ENCODE data around the gene SMYD3. TPM values are rescaled to one million over a fixed set of nuclear protein-coding genes. Genes with fewer than 3 reads are reported as not detected.

The SMYD3 gene
- total RNA-seq, 5 donors from 2014 or later (not counting 1 experiment from before 2014, with no cell fraction given): 17.7 to 37.8 (median 21.9) TPM

GRCh38 chr1:246041360-246041759 is 465.7 kb downstream of the SMYD3 start:
- H3K27ac ChIP-seq (ENCODE audit: low read length): no peak overlapping the region

GRCh38 chr1:246040200-246040890 is 466.7 kb downstream of the SMYD3 start:
- WGBS (ENCODE audit: insufficient coverage): 92% methylated on average over 8 of the region's 15 CpGs
- H3K27ac Mint-ChIP-seq: no peak overlapping the region

More at GRCh38 chr1:246041360-246041759, 465.7 kb downstream of the SMYD3 start:
- CTCF ChIA-PET: no interaction called here
- POLR2A ChIA-PET: interaction anchor here in 1 of 2 donors (0.5 kb wide), 1 partner anchor 49 kb away, joined by 4 read pairs; no protein-coding TSS in a partner anchor
- ATAC-seq (replicated peaks in 1 of 4) (no peak), DNase-seq (no peak)
- Mint-ChIP-seq H3K4me3 (no peak overlapping the region), H3K27me3 (no peaks in the 10 kb centered on the region), H3K9me3 (no peaks in the 10 kb centered on the region), H3K36me3 (peaks cover 21% of the 10 kb centered on the region), H3K4me1 (no peaks in the 10 kb centered on the region), H3K27ac (no peak overlapping the region)
- H3K9me3 ChIP-seq: no peaks in the 10 kb centered on the region
- no CpG with 5 or more reads among the region's 5 CpGs for WGBS (ENCODE audit: insufficient coverage)
- H3K4me3 ChIP-seq (ENCODE audit: control insufficient read depth in 1 of 2, extremely low read depth in 1 of 2, low read length in 1 of 2): no peak overlapping the region
- no peaks in the 10 kb centered on the region for H3K4me1 ChIP-seq (ENCODE audit: control insufficient read depth in 1 of 2, extremely low read depth in 1 of 2, insufficient read depth in 2 of 2, low read length in 2 of 2)
- H3K27me3 ChIP-seq (replicated peaks in 1 of 2; ENCODE audit: control insufficient read depth in 2 of 2, extremely low read depth in 1 of 2, insufficient read depth in 2 of 2, low read length in 1 of 2): no peaks in the 10 kb centered on the region
- H3K36me3 ChIP-seq (ENCODE audit: control insufficient read depth in 2 of 2, extremely low read depth in 1 of 2, insufficient read depth in 1 of 2, low read length in 1 of 2): no peaks in the 10 kb centered on the region

GRCh38 chr1:246039584-246039983 is 467.5 kb downstream of the SMYD3 start:
- no peaks in the 10 kb centered on the region for H3K27me3 ChIP-seq (replicated peaks in 1 of 2; ENCODE audit: control insufficient read depth in 2 of 2, extremely low read depth in 1 of 2, insufficient read depth in 2 of 2, low read length in 1 of 2)
- Mint-ChIP-seq H3K36me3 (peaks cover 19% of the 10 kb centered on the region), H3K4me3 (no peak overlapping the region), H3K27ac (no peak overlapping the region), H3K9me3 (no peaks in the 10 kb centered on the region), H3K4me1 (no peaks in the 10 kb centered on the region), H3K27me3 (no peaks in the 10 kb centered on the region)
- no peaks in the 10 kb centered on the region for H3K4me1 ChIP-seq (ENCODE audit: control insufficient read depth in 1 of 2, extremely low read depth in 1 of 2, insufficient read depth in 2 of 2, low read length in 2 of 2)
- no peak overlapping the region for H3K27ac ChIP-seq (ENCODE audit: low read length)
- ATAC-seq (replicated peaks in 1 of 4): no peak
- DNase-seq: no peak
- 100% methylated on average over 1 of the region's 6 CpGs for WGBS (ENCODE audit: insufficient coverage)
- POLR2A ChIA-PET: no interaction called here
- H3K4me3 ChIP-seq (ENCODE audit: control insufficient read depth in 1 of 2, extremely low read depth in 1 of 2, low read length in 1 of 2): no peak overlapping the region
- no peaks in the 10 kb centered on the region for H3K9me3 ChIP-seq
- H3K36me3 ChIP-seq (ENCODE audit: control insufficient read depth in 2 of 2, extremely low read depth in 1 of 2, insufficient read depth in 1 of 2, low read length in 1 of 2): no peaks in the 10 kb centered on the region
- CTCF ChIA-PET: interaction anchor here in 1 of 2 donors (0.5 kb wide), 1 partner anchor 11 kb away, joined by 3 read pairs; no protein-coding TSS in a partner anchor

More at GRCh38 chr1:246040200-246040890, 466.7 kb downstream of the SMYD3 start:
- H3K4me1 Mint-ChIP-seq: no peaks in the 10 kb centered on the region
- Histone ChIP-seq H3K4me1 (ENCODE audit: control insufficient read depth in 1 of 2, extremely low read depth in 1 of 2, insufficient read depth in 2 of 2, low read length in 2 of 2) (no peaks in the 10 kb centered on the region), H3K36me3 (ENCODE audit: control insufficient read depth in 2 of 2, extremely low read depth in 1 of 2, insufficient read depth in 1 of 2, low read length in 1 of 2) (no peaks in the 10 kb centered on the region), H3K27ac (ENCODE audit: low read length) (no peak overlapping the region), H3K27me3 (replicated peaks in 1 of 2; ENCODE audit: control insufficient read depth in 2 of 2, extremely low read depth in 1 of 2, insufficient read depth in 2 of 2, low read length in 1 of 2) (no peaks in the 10 kb centered on the region), H3K4me3 (ENCODE audit: control insufficient read depth in 1 of 2, extremely low read depth in 1 of 2, low read length in 1 of 2) (no peak overlapping the region), H3K9me3 (no peaks in the 10 kb centered on the region)
- POLR2A ChIA-PET: no interaction called here
- peaks cover 21% of the 10 kb centered on the region for H3K36me3 Mint-ChIP-seq
- DNase-seq (no peak), ATAC-seq (replicated peaks in 1 of 4) (no peak)
- H3K27me3 Mint-ChIP-seq: no peaks in the 10 kb centered on the region
- CTCF ChIA-PET: no interaction called here
- H3K9me3 Mint-ChIP-seq: no peaks in the 10 kb centered on the region
- H3K4me3 Mint-ChIP-seq: no peak overlapping the region

- Mint-ChIP-seq H3K4me3 (no peak overlapping the region), H3K4me1 (no peaks in the 10 kb centered on the region), H3K27me3 (no peaks in the 10 kb centered on the region), H3K36me3 (peaks cover 8% of the 10 kb centered on the region), H3K27ac (no peak overlapping the region), H3K9me3 (no peaks in the 10 kb centered on the region)
- H3K27me3 ChIP-seq (replicated peaks in 1 of 2; ENCODE audit: control insufficient read depth in 2 of 2, extremely low read depth in 1 of 2, insufficient read depth in 2 of 2, low read length in 1 of 2): no peaks in the 10 kb centered on the region
- H3K36me3 ChIP-seq (ENCODE audit: control insufficient read depth in 2 of 2, extremely low read depth in 1 of 2, insufficient read depth in 1 of 2, low read length in 1 of 2): no peaks in the 10 kb centered on the region
- POLR2A ChIA-PET: no interaction called here
- no peak for ATAC-seq (replicated peaks in 1 of 4)
- H3K27ac ChIP-seq (ENCODE audit: low read length): no peak overlapping the region
- CTCF ChIA-PET: interaction anchor here in 1 of 2 donors (1.0 kb wide), 1 partner anchor 28 kb away, joined by 5 read pairs; no protein-coding TSS in a partner anchor
- WGBS (ENCODE audit: insufficient coverage): no CpG with 5 or more reads among the region's 1 CpG
- no peak overlapping the region for H3K4me3 ChIP-seq (ENCODE audit: control insufficient read depth in 1 of 2, extremely low read depth in 1 of 2, low read length in 1 of 2)
- no peak for DNase-seq
- H3K9me3 ChIP-seq: no peaks in the 10 kb centered on the region
- H3K4me1 ChIP-seq (ENCODE audit: control insufficient read depth in 1 of 2, extremely low read depth in 1 of 2, insufficient read depth in 2 of 2, low read length in 2 of 2): no peaks in the 10 kb centered on the region
Measured at GRCh38 chr1:246037832-246038231, 469.2 kb downstream of the SMYD3 start.

- Mint-ChIP-seq H3K36me3 (peaks cover 3% of the 10 kb centered on the region), H3K4me3 (no peak overlapping the region), H3K27me3 (no peaks in the 10 kb centered on the region), H3K9me3 (no peaks in the 10 kb centered on the region), H3K27ac (no peak overlapping the region), H3K4me1 (no peaks in the 10 kb centered on the region)
- Histone ChIP-seq H3K9me3 (no peaks in the 10 kb centered on the region), H3K27ac (ENCODE audit: low read length) (no peak overlapping the region), H3K36me3 (ENCODE audit: control insufficient read depth in 2 of 2, extremely low read depth in 1 of 2, insufficient read depth in 1 of 2, low read length in 1 of 2) (no peaks in the 10 kb centered on the region), H3K4me1 (ENCODE audit: control insufficient read depth in 1 of 2, extremely low read depth in 1 of 2, insufficient read depth in 2 of 2, low read length in 2 of 2) (no peaks in the 10 kb centered on the region), H3K27me3 (replicated peaks in 1 of 2; ENCODE audit: control insufficient read depth in 2 of 2, extremely low read depth in 1 of 2, insufficient read depth in 2 of 2, low read length in 1 of 2) (no peaks in the 10 kb centered on the region), H3K4me3 (ENCODE audit: control insufficient read depth in 1 of 2, extremely low read depth in 1 of 2, low read length in 1 of 2) (no peak overlapping the region)
- ChIA-PET CTCF (no interaction called here), POLR2A (interaction anchor here in 1 of 2 donors (0.6 kb wide), 1 partner anchor 645 kb away, joined by 6 read pairs; no protein-coding TSS in a partner anchor)
- ATAC-seq (replicated peaks in 1 of 4): no peak
- no peak for DNase-seq
- 83% methylated on average over 1 of the region's 1 CpG for WGBS (ENCODE audit: insufficient coverage)
Measured at GRCh38 chr1:246036175-246036574, 470.9 kb downstream of the SMYD3 start.

- WGBS (ENCODE audit: insufficient coverage): 92% methylated on average over 11 of the region's 11 CpGs
- DNase-seq (no peak), ATAC-seq (replicated peaks in 1 of 4) (no peak)
- no peak overlapping the region for H3K4me3 Mint-ChIP-seq
- Histone ChIP-seq H3K9me3 (no peaks in the 10 kb centered on the region), H3K27me3 (replicated peaks in 1 of 2; ENCODE audit: control insufficient read depth in 2 of 2, extremely low read depth in 1 of 2, insufficient read depth in 2 of 2, low read length in 1 of 2) (no peaks in the 10 kb centered on the region), H3K4me1 (ENCODE audit: control insufficient read depth in 1 of 2, extremely low read depth in 1 of 2, insufficient read depth in 2 of 2, low read length in 2 of 2) (no peaks in the 10 kb centered on the region), H3K4me3 (ENCODE audit: control insufficient read depth in 1 of 2, extremely low read depth in 1 of 2, low read length in 1 of 2) (no peak overlapping the region), H3K36me3 (ENCODE audit: control insufficient read depth in 2 of 2, extremely low read depth in 1 of 2, insufficient read depth in 1 of 2, low read length in 1 of 2) (no peaks in the 10 kb centered on the region), H3K27ac (ENCODE audit: low read length) (no peak overlapping the region)
- H3K9me3 Mint-ChIP-seq: no peaks in the 10 kb centered on the region
- peaks cover 3% of the 10 kb centered on the region for H3K36me3 Mint-ChIP-seq
- H3K4me1 Mint-ChIP-seq: no peaks in the 10 kb centered on the region
- ChIA-PET CTCF (no interaction called here), POLR2A (no interaction called here)
- H3K27ac Mint-ChIP-seq: no peak overlapping the region
- no peaks in the 10 kb centered on the region for H3K27me3 Mint-ChIP-seq
Measured at GRCh38 chr1:246035060-246035541, 472.0 kb downstream of the SMYD3 start.
